HG03064 (cell line): Measurements from ENCODE around the gene CLDN34.
A peak's percentile ranks its signal among the peaks of the same experiment; 100 is the strongest.

Experiments
- ATAC-seq: cut with Tn5 transposase; IDR thresholded peaks from one replicate; pipeline ENCODE4 v1.9.1; 2021; ENCODE audit warnings: low read depth; ENCODE audit not compliant: unreplicated experiment

CLDN34 gene

DNA sequence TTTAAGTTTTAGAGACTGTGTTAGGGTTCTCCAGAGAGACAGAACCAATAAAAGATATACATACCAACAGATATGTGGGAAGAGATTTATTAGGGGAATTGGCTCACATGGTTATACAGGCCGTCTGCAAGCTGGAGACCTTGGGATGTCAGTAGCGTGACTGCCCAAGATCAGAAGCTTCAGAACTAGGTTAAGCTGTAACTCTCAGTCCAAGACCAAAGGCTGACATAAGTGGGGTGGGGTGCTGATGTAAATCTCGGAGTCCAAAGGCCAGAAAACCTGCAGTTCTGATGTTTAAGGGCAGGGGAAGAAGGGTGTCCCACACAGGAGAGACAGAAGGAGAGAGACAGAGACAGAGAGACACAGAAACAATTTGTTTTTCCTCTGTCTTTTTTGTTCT is 10.5 kb downstream of the CLDN34 start:
- ATAC-seq, result no peak

- no peak for ATAC-seq
These were observed 13.2 kb downstream of the CLDN34 start for GRCh38 chrX:9980401-9980800.

GRCh38 chrX:9980927-9981326 is 13.8 kb downstream of the CLDN34 start:
- ATAC-seq, result no peak

GRCh38 chrX:9983441-9983840 is 16.3 kb downstream of the CLDN34 start:
- ATAC-seq, result no peak

DNA sequence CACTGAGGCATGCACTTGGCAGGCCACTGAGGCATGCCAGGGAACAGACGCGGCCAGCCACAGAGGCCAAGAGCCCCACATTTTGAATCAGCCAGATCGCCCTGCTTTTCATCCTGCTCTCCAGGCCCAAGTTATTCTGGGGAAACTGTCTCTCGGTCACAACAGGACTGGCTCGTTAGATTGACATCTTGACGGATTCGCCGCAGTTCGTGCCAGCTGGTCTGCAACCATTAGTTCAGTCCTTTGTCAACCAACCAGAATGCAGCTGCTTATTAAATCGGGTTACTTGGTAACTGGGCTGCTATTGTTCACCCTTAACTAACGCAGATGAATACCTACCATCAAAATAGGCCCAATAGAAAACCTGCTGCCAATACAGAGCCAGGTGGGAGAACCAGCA is 16.7 kb downstream of the CLDN34 start:
- ATAC-seq, result no peak

DNA sequence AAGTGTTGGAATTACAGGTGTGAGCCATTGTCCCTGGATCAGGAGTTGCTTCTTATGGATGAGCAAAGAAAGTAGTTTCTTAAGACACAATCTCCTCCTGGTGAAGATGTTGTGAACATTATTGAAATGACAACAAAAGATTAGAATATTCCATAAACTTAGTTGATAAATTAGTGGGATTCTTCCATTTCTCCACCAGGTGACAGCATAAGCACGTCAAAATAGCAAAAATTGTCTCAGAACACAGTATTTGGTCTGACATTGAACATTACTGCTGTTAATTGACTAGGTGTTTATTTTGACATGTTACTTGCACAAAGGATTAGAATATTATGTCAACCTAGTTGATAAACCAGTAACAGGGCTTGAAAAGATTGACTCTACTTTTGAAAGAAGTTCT is 21.6 kb downstream of the CLDN34 start:
- no peak for ATAC-seq

DNA sequence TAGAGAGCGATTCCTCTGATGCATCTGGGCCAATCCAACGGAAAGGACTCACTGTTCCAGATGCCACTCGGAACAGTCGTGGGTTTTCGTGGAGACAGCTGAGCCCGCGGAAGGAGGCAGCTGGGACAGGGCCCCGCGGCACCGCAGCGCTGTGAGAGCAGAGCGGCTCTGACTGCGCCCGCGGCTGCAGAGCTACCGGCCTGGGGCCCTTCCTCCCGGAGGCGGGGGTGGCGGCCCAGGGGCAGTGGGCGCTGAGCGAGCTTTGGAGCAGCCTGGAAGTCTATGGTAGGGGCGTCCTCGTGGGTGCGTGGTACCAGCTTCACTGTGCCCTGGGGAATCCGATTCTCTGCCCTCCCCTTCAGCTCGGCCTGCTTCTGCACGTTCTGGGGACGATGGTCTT is 24.9 kb downstream of the CLDN34 start:
- ATAC-seq, result no peak

GRCh38 chrX:9992724-9993123 is 25.6 kb downstream of the CLDN34 start:
- no peak for ATAC-seq

DNA sequence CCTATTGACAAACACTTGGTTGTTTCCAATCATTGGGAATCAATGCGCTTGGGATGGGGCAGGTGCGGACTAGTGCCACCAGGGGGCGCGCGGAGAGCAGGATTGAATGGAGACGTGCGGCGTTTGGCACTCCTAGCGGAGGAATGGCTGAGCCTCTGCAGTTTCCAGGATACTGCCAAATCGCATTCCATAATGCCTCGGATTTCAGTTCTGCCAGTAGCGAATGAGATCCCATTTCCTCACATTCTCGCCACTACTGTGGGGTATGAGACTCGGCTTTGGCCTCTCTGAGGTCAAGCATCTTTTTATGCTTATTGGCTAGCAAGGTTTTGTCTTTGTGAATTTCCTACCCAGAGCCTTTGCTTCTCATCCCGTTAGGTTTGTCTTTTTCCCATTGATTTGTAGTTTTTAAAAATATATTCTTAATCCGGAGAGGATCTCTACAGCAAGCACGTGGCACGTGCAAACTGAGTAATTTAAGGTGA is 28.7 kb downstream of the CLDN34 start:
- ATAC-seq, result peak; percentile 66

GRCh38 chrX:9997041-9997440 is 29.9 kb downstream of the CLDN34 start:
- ATAC-seq, result no peak

DNA sequence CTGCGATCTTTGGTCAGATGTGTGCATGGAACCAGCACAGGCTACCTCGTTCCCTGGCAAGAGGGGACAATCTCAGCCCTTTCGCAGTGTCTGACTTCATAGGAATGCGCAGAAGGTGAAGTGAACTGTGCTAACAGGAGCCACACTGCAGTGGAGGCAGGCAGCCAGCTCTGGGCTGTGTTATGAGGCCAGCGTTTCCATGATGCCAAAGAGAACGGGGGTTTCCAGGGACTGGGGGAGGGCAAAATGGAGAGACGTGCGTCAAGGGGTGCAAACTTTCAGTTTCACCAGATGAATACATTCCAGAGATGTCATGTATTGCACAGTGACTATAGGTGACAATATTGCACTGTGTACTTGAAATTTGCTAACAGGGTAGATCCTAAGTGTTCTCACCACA is 30.4 kb downstream of the CLDN34 start:
- no peak for ATAC-seq

DNA sequence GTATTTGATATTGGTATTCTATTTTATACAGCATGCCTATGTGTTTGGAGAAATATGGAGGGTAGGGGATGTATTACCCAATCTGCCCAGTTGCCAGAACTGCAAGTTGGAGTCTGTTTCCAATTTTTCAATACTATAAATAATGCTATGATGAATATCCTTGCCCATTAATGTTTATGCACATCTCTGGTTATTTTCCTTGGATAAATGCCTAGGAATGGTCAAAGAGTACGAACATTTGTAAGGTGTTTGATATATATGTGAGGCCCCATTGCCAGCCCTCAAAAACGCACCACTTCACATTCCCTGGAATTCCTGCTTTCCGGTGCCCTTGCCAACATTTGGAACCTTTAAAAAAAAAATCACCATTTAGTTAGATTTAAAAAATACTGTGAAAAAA is 34.3 kb downstream of the CLDN34 start:
- no peak for ATAC-seq

GRCh38 chrX:10004832-10005475 is 37.8 kb downstream of the CLDN34 start:
- ATAC-seq, result no peak

- no peak for ATAC-seq
These were observed 38.9 kb downstream of the CLDN34 start for GRCh38 chrX:10006086-10006485.

DNA sequence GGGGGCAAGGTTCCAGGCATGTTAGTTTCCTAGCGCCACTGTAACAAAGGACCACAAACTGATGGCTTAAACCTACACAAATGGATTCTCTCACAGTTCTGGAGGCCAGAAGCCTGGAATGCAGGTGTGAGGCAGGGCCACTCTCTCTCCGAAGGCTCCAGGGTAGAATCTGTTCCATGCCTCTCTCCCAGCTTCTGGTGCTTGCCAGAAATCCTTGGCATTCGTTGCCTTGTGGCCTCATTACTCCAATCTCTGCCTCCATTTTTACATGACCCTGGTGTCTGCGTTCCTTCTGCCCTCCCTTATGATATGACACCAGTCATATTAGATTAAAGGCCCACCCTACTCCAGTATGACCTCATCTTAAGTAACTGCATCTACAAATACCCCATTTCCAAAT is 39.6 kb downstream of the CLDN34 start:
- no peak for ATAC-seq

GRCh38 chrX:10007621-10008020 is 40.5 kb downstream of the CLDN34 start:
- ATAC-seq, result no peak

GRCh38 chrX:10008483-10009056 is 41.4 kb downstream of the CLDN34 start:
- ATAC-seq, result no peak

GRCh38 chrX:10009741-10010140 is 42.6 kb downstream of the CLDN34 start:
- no peak for ATAC-seq

GRCh38 chrX:10010686-10011085 is 43.5 kb downstream of the CLDN34 start:
- ATAC-seq, result no peak

DNA sequence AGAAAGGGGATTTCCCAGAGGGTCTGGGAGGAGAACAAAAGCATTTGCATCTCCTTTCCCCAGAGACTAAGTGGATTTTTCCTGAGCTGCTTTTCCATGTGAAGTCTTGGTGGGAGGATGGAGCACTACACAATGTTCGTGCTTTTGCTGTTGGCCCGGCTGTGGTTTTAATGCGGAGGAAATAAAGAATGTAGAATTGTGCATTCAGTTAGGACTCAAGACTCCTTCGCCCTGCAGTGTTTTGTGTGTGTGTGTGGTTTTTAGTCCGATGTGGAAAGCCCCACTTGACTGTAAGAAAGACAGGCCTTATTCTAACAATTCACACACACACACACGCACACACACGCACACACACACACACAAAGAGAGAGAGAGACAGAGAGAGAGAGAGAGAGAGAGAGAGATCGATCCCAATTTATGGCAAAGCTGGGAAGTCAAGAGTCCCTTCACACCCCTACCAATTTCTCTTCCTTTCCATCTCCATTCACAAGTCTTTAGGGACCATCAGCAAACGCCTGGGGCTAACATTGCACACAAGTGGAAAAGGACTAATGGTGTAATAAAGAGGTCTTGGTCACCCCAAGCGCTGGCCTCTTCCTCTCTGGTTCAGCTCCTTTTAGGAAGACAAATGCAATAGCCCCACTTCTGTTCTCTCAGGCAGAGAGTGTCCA is 44.2 kb downstream of the CLDN34 start:
- no peak for ATAC-seq

GRCh38 chrX:10011991-10012390 is 44.8 kb downstream of the CLDN34 start:
- no peak for ATAC-seq
